Measurements from ENCODE around the gene NR3C1.

NR3C1 gene

GRCh38 chr5:143362664-143363227 is 40.7 kb downstream of the NR3C1 start:
- TF ChIP-seq CTCF (IDR thresholded peaks at IDR 0.05; ENCODE audit: insufficient read depth, low read length, missing control alignments) = no peak
- POLR2A ChIA-PET = no interaction called here
- H3K4me3 ChIP-seq (ENCODE audit: low read depth, low read length) = no peak overlapping the region
- no peak for DNase-seq (ENCODE audit: low read depth, low spot score)
- CTCF ChIA-PET = no interaction called here

GRCh38 chr5:143361438-143361837 is 42.0 kb downstream of the NR3C1 start:
- ChIA-PET POLR2A (no interaction called here), CTCF (interaction anchor here (1.4 to 1.5 kb wide), 2 partner anchors 8 to 12 kb away, joined by 4 read pairs; no protein-coding TSS in a partner anchor)
- no peak for DNase-seq (ENCODE audit: low read depth, low spot score)
- no peak for TF ChIP-seq CTCF (IDR thresholded peaks at IDR 0.05; ENCODE audit: insufficient read depth, low read length, missing control alignments)
- no peak overlapping the region for H3K4me3 ChIP-seq (ENCODE audit: low read depth, low read length)

- POLR2A ChIA-PET = no interaction called here
- TF ChIP-seq CTCF (IDR thresholded peaks at IDR 0.05; ENCODE audit: insufficient read depth, low read length, missing control alignments) = no peak
- no peak overlapping the region for H3K4me3 ChIP-seq (ENCODE audit: low read depth, low read length)
- CTCF ChIA-PET = interaction anchor here (1.4 to 1.5 kb wide), 2 partner anchors 9 to 13 kb away, joined by 4 read pairs; no protein-coding TSS in a partner anchor
- no peak for DNase-seq (ENCODE audit: low read depth, low spot score)
Observed at GRCh38 chr5:143360755-143361154, 42.7 kb downstream of the NR3C1 start.

- ChIA-PET CTCF (interaction anchor here (1.4 kb wide), 2 partner anchors 10 to 29 kb away, joined by 3 to 4 read pairs; no protein-coding TSS in a partner anchor), POLR2A (no interaction called here)
- no peak overlapping the region for H3K4me3 ChIP-seq (ENCODE audit: low read depth, low read length)
- no peak for TF ChIP-seq CTCF (IDR thresholded peaks at IDR 0.05; ENCODE audit: insufficient read depth, low read length, missing control alignments)
- no peak for DNase-seq (ENCODE audit: low read depth, low spot score)
Observed at GRCh38 chr5:143359869-143360268, 43.6 kb downstream of the NR3C1 start.

- no peak overlapping the region for H3K4me3 ChIP-seq (ENCODE audit: low read depth, low read length)
- CTCF ChIA-PET = interaction anchor here (0.6 kb wide), 1 partner anchor 149 kb away, joined by 3 read pairs; no protein-coding TSS in a partner anchor
- TF ChIP-seq CTCF (IDR thresholded peaks at IDR 0.05; ENCODE audit: insufficient read depth, low read length, missing control alignments) = no peak
- no peak for DNase-seq (ENCODE audit: low read depth, low spot score)
- POLR2A ChIA-PET = no interaction called here
Observed at GRCh38 chr5:143356855-143357583, 46.5 kb downstream of the NR3C1 start.

GRCh38 chr5:143355710-143356109 is 47.8 kb downstream of the NR3C1 start:
- ChIA-PET POLR2A (interaction anchor here (0.7 to 1.0 kb wide), 2 partner anchors 11 to 19 kb away, joined by 3 read pairs; no protein-coding TSS in a partner anchor), CTCF (no interaction called here)
- no peak for TF ChIP-seq CTCF (IDR thresholded peaks at IDR 0.05; ENCODE audit: insufficient read depth, low read length, missing control alignments)
- H3K4me3 ChIP-seq (ENCODE audit: low read depth, low read length) = no peak overlapping the region
- peak; percentile 74 for DNase-seq (ENCODE audit: low read depth, low spot score)

Measured in AG04449 (cell line).